GM21528 (cell line): ENCODE results near the gene PER3.
"Not testable (repeated sequence)": the region's sequence is repeated elsewhere in the genome, so short reads cannot be mapped to it uniquely, and the experiment has no call there.

Experiments
- ATAC-seq: cut with Tn5 transposase; IDR thresholded peaks from one replicate; pipeline ENCODE4 v1.9.1; 2021; ENCODE audit warnings: mild to moderate bottlenecking, moderate library complexity; ENCODE audit not compliant: unreplicated experiment, low FRiP score

PER3 gene

DNA sequence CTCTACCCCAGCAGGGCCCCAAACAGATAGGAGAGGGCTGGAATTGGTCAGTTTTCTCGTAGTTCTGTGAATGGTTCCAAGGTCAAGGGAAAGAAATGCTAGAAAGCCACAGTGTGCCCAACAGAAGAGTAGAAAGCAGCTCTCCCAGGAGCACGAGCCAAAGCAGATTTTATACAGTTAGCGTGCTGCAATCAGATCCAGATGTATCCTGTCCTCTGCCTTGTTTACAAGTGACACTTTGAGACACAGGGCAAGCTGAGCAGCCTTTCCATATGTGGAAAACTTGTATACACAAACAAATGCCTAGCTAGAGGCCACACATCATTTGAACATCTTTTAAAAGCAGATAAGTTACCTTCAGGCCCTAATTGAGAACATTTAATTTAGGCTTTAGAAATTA, 6.5 kb upstream of the PER3 start:
- ATAC-seq = no peak

GRCh38 chr1:7778133-7778628, 5.9 kb upstream of the PER3 start:
- no peak for ATAC-seq

GRCh38 chr1:7780976-7781375, 3.1 kb upstream of the PER3 start:
- no peak for ATAC-seq

DNA sequence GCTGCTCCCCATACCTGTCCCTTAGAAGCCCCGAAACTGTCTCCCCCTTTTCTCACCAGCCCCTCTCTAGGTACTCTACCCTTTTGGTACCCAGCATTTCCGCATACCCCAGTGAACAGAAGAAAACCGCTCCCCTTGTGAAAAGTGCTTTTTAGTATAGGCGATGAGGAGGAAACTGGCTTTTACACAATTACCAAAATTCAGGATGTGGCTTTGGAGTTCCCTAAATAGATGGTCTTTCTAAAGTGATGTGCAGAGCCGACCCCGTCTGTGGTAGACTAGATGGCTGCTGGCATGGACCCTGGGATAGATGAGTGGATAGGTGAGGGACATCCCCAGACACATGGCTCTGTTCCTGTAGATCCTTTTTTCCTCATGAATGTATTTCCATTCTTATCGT, 2.6 kb upstream of the PER3 start:
- no peak for ATAC-seq

DNA sequence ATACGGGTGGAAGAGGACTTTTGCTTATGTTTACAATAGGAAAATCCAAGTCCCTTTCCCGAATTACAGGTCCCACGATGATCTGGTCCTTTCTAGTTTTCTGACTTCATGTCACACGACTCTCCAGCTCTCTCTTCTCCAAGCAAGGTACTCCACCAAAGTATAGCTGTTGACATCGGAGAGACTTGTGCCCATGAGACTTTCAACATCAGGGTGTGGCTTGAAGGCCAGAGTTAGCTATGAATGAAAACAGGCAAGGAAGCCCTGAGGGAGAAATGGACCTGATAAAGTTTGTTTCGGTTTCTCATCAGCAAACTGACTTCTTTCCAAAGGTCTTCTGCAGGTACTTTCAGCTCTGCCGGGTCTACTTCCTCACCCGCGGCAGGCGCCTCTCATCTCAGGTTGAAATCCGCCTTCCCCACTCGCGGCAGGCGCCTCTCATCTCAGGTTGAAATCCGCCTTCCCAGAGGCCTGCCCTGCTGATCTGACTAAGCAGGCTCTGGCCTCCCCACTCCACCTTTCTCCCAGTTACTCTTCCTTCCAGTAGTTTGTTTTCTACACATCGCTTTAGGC, 2.1 kb upstream of the PER3 start:
- ATAC-seq = no peak

- no peak for ATAC-seq
Measured at GRCh38 chr1:7783178-7783711, 846 bp upstream of the PER3 start.

GRCh38 chr1:7784492-7785071, 491 bp downstream of the PER3 start:
- ATAC-seq = no peak

DNA sequence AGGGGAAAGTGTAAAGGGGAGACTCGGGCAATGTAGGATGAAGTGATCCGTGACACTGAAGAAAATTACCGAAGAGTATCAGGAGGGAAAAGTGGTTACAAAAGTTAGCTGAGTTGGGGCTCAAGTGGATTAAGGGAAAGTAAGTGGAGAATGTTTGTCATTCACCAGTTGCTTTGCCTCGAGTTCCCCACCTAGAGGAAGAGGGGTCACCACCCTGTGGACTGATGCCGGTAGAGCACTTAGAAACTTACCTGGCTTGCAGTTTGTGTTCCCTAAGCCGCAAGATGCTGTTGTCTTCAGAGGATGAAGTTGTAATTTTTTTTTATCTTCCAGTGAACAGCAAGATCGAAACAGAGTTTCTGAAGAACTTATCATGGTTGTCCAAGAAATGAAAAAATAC, 1.0 kb downstream of the PER3 start:
- no peak for ATAC-seq

GRCh38 chr1:7786795-7787194, 2.7 kb downstream of the PER3 start:
- no peak for ATAC-seq

GRCh38 chr1:7789828-7790227, 5.7 kb downstream of the PER3 start:
- ATAC-seq = no peak

GRCh38 chr1:7791027-7791426, 6.9 kb downstream of the PER3 start:
- ATAC-seq = not testable (repeated sequence)

DNA sequence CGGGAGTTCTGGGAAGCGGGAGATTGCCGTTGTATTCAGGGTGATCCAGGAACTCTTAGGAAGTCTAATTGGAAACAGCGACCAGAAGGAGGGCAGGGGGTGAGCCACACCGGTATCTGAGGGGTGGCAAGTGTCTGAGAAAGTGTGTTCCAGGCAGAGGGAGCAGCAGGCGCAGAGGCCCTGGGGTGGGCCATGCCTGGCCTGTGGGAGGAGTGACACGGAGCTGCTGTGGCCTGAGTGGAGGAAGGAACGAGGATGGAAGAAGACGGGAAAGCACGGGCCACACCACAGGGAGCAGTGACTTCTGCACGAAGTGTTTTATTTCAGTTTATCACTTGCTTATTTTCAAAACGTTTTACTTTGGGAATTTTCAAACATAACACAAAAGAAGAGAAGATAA, 11.3 kb downstream of the PER3 start:
- ATAC-seq = no peak

DNA sequence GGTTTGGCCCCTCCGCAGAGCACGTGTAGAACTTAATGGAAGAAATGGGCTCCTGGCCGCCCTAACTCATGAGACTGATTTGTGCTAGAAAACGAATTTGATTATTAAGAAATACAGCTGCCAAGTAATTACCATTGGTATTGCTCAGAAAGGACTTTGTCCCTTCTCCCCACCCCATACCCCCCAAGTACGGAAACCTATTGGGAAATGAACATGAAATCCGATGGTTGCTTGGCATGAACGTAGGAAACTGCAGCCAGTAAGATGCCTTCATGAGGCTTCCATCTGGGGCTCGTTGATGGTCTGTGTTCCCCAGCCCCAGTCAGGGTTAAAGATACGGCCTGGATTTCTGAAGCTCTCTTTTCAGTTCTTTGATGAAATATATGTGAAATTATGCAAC, 21.4 kb downstream of the PER3 start:
- ATAC-seq = no peak

- no peak for ATAC-seq
Measured at GRCh38 chr1:7808253-7808844, 24.3 kb downstream of the PER3 start.

- ATAC-seq = no peak
Measured at GRCh38 chr1:7809742-7810141, 25.7 kb downstream of the PER3 start.

DNA sequence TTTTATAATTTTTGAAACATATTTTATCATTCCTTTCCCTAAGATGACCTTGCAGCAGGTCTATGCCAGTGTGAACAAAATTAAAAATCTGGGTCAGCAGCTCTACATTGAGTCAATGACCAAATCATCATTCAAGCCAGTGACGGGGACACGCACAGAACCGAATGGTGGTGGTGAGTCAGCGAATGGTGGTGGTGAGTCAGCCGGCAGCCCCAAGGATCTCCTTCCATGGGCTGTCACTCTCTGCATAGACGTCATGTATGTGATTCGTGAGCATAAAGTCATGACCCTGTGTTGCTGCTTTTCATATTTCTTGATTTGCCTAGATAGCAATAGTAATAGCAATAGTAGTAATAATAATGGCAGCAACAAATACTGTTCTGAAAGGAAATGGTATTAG, 26.3 kb downstream of the PER3 start:
- ATAC-seq = no peak

- no peak for ATAC-seq
Measured at GRCh38 chr1:7811476-7811875, 27.4 kb downstream of the PER3 start.

- no peak for ATAC-seq
Measured at GRCh38 chr1:7813677-7814373, 29.7 kb downstream of the PER3 start.

GRCh38 chr1:7821282-7821681, 37.2 kb downstream of the PER3 start:
- no peak for ATAC-seq

GRCh38 chr1:7824701-7825100, 40.6 kb downstream of the PER3 start:
- no peak for ATAC-seq

GRCh38 chr1:7826363-7826762, 42.3 kb downstream of the PER3 start:
- ATAC-seq = no peak
